ENCODE results near the gene RHOT2. TPM values are rescaled to one million over a fixed set of nuclear protein-coding genes. Genes with fewer than 3 reads are reported as not detected.

The RHOT2 gene
- total and polyA plus RNA-seq, 9 of the 15 experiments (the other 6 are each of a cell fraction or from before 2014, with no cell fraction given), result 5.0 to 373 (median 112) TPM

DNA sequence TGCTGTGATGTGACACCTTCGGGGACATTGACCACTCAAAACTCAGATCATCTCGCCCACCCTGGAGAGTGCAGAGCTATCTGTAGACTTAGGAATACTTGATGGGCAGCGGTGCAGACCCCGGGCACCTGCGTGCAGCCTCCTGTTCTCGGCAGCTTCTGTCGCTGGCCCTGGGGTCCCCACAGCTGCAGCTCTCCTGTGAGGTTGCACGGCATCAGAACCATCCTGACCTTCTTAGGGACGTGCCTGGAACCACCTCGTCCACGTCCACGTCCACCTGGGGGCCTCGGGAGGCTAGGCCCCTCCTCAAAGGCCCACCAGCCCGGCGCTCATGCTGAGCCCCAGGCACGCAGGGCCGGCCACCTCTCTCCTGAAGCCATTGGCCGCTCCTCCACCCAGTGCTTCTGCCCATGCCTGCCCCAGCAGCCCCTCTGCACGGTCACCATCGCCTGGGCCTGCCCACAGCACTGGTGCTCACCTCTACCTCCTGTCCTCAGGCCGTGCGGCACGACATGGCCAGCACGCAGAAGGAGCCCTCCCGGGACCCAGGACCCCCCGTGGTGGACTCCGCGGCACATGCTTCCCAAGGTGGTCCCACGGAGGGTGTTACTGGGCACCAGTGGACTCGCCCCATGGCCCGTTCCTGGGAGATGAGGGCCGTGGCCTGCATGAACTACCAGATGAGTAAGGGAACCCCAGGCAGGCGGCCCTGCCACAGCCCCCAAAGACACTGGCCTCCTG lies 39.4 kb upstream of the RHOT2 start:
- Histone ChIP-seq H3K27ac (ENCODE audit: extremely low read depth, low read depth, low read length) (no peak overlapping the region), H3K36me3 (ENCODE audit: control insufficient read depth, insufficient read depth, low read length) (peaks cover 31% of the 10 kb centered on the region; the same call in 2 of the 3 replicates), H3K9ac (ENCODE audit: insufficient read depth in 1 of 2, low read depth in 2 of 2, low read length in 2 of 2) (peak overlapping the region in 1 of 2 experiments; percentile 84; a peak in 1 of 4 replicates), H3K4me2 (ENCODE audit: insufficient read depth, low read length) (no peak overlapping the region), H4K20me1 (replicated peaks; ENCODE audit: control insufficient read depth, insufficient read depth, low read length) (no peaks in the 10 kb centered on the region), H3K79me2 (ENCODE audit: control insufficient read depth, insufficient read depth, low read length) (0 out of 3 replicates have a peak, but pooled peaks cover 12% of the 10 kb centered on the region), H3K9me1 (ENCODE audit: control insufficient read depth, insufficient read depth, low read length) (no peaks in the 10 kb centered on the region), H3K27me3 (ENCODE audit: control insufficient read depth in 2 of 2, insufficient read depth in 2 of 2, low read length in 2 of 2) (no peaks in the 10 kb centered on the region), H3K4me3 (no peak overlapping the region), H2AFZ (ENCODE audit: low read depth, low read length) (no peak overlapping the region), H3K4me1 (replicated peaks in 1 of 2; ENCODE audit: control insufficient read depth in 2 of 2, insufficient read depth in 2 of 2, low read length in 2 of 2) (peaks cover 29 to 92% of the 10 kb centered on the region in 2 experiments), H3K9me3 (replicated peaks; ENCODE audit: control insufficient read depth, insufficient read depth, low read depth, low read length) (no peaks in the 10 kb centered on the region)
- ChIA-PET POLR2A (interaction anchor here (0.7 to 0.9 kb wide), 6 partner anchors 38 to 405 kb away, joined by 3 to 4 read pairs (median 3); no protein-coding TSS in a partner anchor), CTCF (ENCODE audit: low intra/inter-chr PET ratio) (no interaction called here)
- intact Hi-C loops (cut with micrococcal nuclease), result no loop called here
- WGBS (ENCODE audit: insufficient coverage, low coverage, missing lambda C conversion rate), result 91% methylated on average over 30 of the region's 33 CpGs
- BruUV-seq (replicated peaks), result no TSS peak
- DNase-seq (ENCODE audit: extremely low read depth in 1 of 4, low spot score in 3 of 4), result no peak
- in situ Hi-C loops (cut with MboI), result no loop called here
- ATAC-seq, result no peak
- FAIRE-seq, result no peak
- TF ChIP-seq, protein P1, sequence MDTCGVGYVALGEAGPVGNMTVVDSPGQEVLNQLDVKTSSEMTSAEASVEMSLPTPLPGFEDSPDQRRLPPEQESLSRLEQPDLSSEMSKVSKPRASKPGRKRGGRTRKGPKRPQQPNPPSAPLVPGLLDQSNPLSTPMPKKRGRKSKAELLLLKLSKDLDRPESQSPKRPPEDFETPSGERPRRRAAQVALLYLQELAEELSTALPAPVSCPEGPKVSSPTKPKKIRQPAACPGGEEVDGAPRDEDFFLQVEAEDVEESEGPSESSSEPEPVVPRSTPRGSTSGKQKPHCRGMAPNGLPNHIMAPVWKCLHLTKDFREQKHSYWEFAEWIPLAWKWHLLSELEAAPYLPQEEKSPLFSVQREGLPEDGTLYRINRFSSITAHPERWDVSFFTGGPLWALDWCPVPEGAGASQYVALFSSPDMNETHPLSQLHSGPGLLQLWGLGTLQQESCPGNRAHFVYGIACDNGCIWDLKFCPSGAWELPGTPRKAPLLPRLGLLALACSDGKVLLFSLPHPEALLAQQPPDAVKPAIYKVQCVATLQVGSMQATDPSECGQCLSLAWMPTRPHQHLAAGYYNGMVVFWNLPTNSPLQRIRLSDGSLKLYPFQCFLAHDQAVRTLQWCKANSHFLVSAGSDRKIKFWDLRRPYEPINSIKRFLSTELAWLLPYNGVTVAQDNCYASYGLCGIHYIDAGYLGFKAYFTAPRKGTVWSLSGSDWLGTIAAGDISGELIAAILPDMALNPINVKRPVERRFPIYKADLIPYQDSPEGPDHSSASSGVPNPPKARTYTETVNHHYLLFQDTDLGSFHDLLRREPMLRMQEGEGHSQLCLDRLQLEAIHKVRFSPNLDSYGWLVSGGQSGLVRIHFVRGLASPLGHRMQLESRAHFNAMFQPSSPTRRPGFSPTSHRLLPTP (IDR thresholded peaks at IDR 0.05; ENCODE audit: borderline replicate concordance, extremely low read depth, insufficient read length), result no peak
- no peak for TF ChIP-seq ZNF436 (CRISPR knock-in tag; IDR thresholded peaks at IDR 0.05)
- TF ChIP-seq FOXK2 (conservative IDR thresholded peaks at IDR 0.05 in 1 of 2, IDR thresholded peaks at IDR 0.05 in 1 of 2; ENCODE audit: low read depth in 2 of 2), result no peak
- no peak for TF ChIP-seq ZNF124 (CRISPR knock-in tag; IDR thresholded peaks at IDR 0.05)
- TF ChIP-seq CEBPB (tag; IDR thresholded peaks at IDR 0.05), result no peak
- TF ChIP-seq KDM4B (IDR thresholded peaks at IDR 0.05; ENCODE audit: borderline replicate concordance in 2 of 2, low read depth in 1 of 2), result no peak
- TF ChIP-seq POLR2G (IDR thresholded peaks at IDR 0.05; ENCODE audit: low read depth, low read length), result peak; percentile 56; the same call in 1 of the 2 replicates
- TF ChIP-seq XRCC4 (IDR thresholded peaks at IDR 0.05; ENCODE audit: extremely low read depth, insufficient read depth, insufficient read length), result no peak
- TF ChIP-seq CC2D1A (IDR thresholded peaks at IDR 0.05), result no peak

All from K562 (cell line).